ENCODE data around the gene CYP24A1. TPM values are rescaled to one million over a fixed set of nuclear protein-coding genes. Genes with fewer than 3 reads are reported as not detected.

Gene CYP24A1
- total and polyA plus RNA-seq, 2 of the 13 experiments (the other 11 are each of a cell fraction or from before 2014, with no cell fraction given), result 9.4 to 32.7 TPM

DNA sequence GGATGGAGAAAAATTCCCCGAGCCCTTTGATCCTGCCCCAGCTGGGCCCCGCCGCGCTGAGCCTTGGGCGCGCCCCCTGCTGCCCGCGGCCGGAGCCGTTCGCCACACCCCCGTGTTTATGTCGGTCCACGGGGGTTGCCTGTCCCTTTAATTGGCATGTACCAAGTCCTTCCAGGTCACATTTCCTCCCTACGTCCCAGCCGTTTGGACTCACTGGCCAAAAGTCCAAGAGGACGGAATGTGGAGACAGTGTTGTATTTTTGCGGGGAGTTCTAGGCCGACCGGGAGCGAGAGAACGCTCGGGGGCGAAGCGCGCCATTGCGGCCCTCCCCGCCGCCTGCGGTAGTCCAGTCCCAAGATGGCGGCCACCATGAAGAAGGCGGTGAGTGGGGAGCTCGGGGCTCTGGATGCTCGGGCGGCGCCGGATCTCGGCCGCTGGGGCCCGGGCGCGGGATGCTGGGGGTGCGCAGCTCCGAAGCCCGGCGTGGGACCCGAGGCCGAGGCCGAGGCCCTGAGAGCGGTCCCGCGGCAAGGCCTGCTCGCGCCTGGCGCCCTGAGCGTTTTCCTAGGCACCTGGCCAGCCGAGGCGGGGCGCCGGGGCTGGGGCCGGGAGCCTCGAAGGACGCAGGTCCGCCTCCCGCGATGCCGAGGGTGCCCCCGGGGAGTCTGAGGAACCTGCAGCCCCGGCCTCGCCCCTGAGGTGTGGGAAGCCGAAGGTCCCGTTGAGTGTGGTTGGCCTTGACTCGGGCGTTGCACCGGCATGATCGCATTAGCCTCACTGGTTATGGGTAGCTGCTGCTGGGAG is 34.2 kb upstream of the CYP24A1 start, which contains the start of gene PFDN4 (continued):
- no peak for TF ChIP-seq ZNF432 (CRISPR knock-in tag; IDR thresholded peaks at IDR 0.05; ENCODE audit: borderline replicate concordance)
- TF ChIP-seq ZSCAN25 (CRISPR knock-in tag; IDR thresholded peaks at IDR 0.05), result peak; percentile 73
- TF ChIP-seq TEAD3 (CRISPR knock-in tag; optimal IDR thresholded peaks at IDR 0.05; ENCODE audit: borderline replicate concordance), result peak; percentile 89
- TF ChIP-seq, protein P1, sequence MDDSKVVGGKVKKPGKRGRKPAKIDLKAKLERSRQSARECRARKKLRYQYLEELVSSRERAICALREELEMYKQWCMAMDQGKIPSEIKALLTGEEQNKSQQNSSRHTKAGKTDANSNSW (CRISPR knock-in tag; IDR thresholded peaks at IDR 0.05; ENCODE audit: borderline replicate concordance), result peak; percentile 34; the same call in 1 of the 2 replicates
- peak; percentile 96 for TF ChIP-seq AGO2 (optimal IDR thresholded peaks at IDR 0.05; ENCODE audit: low read depth, low read length)
- TF ChIP-seq ZNF383 (CRISPR knock-in tag; IDR thresholded peaks at IDR 0.05; ENCODE audit: borderline replicate concordance), result peak; percentile 28; the same call in 1 of the 2 replicates
- TF ChIP-seq MAFK (conservative IDR thresholded peaks at IDR 0.05 in 1 of 2, IDR thresholded peaks at IDR 0.05 in 1 of 2; ENCODE audit: low read length in 2 of 2), result no peak
- TF ChIP-seq JARID2 (CRISPR knock-in tag; IDR thresholded peaks at IDR 0.05; ENCODE audit: insufficient replicate concordance), result peak; percentile 88
- TF ChIP-seq, protein P2, sequence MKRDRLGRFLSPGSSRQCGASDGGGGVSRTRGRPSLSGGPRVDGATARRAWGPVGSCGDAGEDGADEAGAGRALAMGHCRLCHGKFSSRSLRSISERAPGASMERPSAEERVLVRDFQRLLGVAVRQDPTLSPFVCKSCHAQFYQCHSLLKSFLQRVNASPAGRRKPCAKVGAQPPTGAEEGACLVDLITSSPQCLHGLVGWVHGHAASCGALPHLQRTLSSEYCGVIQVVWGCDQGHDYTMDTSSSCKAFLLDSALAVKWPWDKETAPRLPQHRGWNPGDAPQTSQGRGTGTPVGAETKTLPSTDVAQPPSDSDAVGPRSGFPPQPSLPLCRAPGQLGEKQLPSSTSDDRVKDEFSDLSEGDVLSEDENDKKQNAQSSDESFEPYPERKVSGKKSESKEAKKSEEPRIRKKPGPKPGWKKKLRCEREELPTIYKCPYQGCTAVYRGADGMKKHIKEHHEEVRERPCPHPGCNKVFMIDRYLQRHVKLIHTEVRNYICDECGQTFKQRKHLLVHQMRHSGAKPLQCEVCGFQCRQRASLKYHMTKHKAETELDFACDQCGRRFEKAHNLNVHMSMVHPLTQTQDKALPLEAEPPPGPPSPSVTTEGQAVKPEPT (CRISPR knock-in tag; IDR thresholded peaks at IDR 0.05; ENCODE audit: low read depth), result no peak
- no peak for TF ChIP-seq SOX6 (IDR thresholded peaks at IDR 0.05)
- TF ChIP-seq SOX6 (CRISPR knock-in tag; IDR thresholded peaks at IDR 0.05), result peak; percentile 74
- peak; percentile 52; the same call in 1 of the 2 replicates for TF ChIP-seq GPN1 (CRISPR knock-in tag; IDR thresholded peaks at IDR 0.05; ENCODE audit: borderline replicate concordance)
- TF ChIP-seq ZNF207 (IDR thresholded peaks at IDR 0.05; ENCODE audit: borderline replicate concordance), result no peak
- peak; percentile 96; the same call in 1 of the 2 replicates for TF ChIP-seq ZNF790 (CRISPR knock-in tag; IDR thresholded peaks at IDR 0.05; ENCODE audit: borderline replicate concordance)
- TF ChIP-seq ZMYM4 (CRISPR knock-in tag; IDR thresholded peaks at IDR 0.05), result peak; percentile 90
- TF ChIP-seq ETV6 (CRISPR knock-in tag; conservative IDR thresholded peaks at IDR 0.05), result peak; percentile 81; the same call in 1 of the 2 replicates
- TF ChIP-seq, protein P3, sequence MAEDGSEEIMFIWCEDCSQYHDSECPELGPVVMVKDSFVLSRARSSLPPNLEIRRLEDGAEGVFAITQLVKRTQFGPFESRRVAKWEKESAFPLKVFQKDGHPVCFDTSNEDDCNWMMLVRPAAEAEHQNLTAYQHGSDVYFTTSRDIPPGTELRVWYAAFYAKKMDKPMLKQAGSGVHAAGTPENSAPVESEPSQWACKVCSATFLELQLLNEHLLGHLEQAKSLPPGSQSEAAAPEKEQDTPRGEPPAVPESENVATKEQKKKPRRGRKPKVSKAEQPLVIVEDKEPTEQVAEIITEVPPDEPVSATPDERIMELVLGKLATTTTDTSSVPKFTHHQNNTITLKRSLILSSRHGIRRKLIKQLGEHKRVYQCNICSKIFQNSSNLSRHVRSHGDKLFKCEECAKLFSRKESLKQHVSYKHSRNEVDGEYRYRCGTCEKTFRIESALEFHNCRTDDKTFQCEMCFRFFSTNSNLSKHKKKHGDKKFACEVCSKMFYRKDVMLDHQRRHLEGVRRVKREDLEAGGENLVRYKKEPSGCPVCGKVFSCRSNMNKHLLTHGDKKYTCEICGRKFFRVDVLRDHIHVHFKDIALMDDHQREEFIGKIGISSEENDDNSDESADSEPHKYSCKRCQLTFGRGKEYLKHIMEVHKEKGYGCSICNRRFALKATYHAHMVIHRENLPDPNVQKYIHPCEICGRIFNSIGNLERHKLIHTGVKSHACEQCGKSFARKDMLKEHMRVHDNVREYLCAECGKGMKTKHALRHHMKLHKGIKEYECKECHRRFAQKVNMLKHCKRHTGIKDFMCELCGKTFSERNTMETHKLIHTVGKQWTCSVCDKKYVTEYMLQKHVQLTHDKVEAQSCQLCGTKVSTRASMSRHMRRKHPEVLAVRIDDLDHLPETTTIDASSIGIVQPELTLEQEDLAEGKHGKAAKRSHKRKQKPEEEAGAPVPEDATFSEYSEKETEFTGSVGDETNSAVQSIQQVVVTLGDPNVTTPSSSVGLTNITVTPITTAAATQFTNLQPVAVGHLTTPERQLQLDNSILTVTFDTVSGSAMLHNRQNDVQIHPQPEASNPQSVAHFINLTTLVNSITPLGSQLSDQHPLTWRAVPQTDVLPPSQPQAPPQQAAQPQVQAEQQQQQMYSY (CRISPR knock-in tag; IDR thresholded peaks at IDR 0.05), result peak; percentile 41; the same call in 1 of the 2 replicates
- no peak for TF ChIP-seq SETDB1 (CRISPR knock-in tag; IDR thresholded peaks at IDR 0.05; ENCODE audit: borderline replicate concordance)
- TF ChIP-seq ZNF546 (CRISPR knock-in tag; conservative IDR thresholded peaks at IDR 0.05), result peak; percentile 95; the same call in 1 of the 2 replicates
- TF ChIP-seq ZBTB42 (CRISPR knock-in tag; IDR thresholded peaks at IDR 0.05), result no peak; the same call in 1 of the 2 replicates
- TF ChIP-seq ZNF335 (CRISPR knock-in tag; IDR thresholded peaks at IDR 0.05), result peak; percentile 82
- no peak; the same call in none of the 2 replicates for TF ChIP-seq KMT2A (CRISPR knock-in tag; IDR thresholded peaks at IDR 0.05)
- peak; percentile 83; the same call in 1 of the 2 replicates for TF ChIP-seq NFKB2 (CRISPR knock-in tag; IDR thresholded peaks at IDR 0.05; ENCODE audit: borderline replicate concordance)
- peak; percentile 93 for TF ChIP-seq ZNF883 (CRISPR knock-in tag; IDR thresholded peaks at IDR 0.05; ENCODE audit: not compliant biosample characterization)
